ENCODE data around the gene RUFY2.

The RUFY2 gene

DNA sequence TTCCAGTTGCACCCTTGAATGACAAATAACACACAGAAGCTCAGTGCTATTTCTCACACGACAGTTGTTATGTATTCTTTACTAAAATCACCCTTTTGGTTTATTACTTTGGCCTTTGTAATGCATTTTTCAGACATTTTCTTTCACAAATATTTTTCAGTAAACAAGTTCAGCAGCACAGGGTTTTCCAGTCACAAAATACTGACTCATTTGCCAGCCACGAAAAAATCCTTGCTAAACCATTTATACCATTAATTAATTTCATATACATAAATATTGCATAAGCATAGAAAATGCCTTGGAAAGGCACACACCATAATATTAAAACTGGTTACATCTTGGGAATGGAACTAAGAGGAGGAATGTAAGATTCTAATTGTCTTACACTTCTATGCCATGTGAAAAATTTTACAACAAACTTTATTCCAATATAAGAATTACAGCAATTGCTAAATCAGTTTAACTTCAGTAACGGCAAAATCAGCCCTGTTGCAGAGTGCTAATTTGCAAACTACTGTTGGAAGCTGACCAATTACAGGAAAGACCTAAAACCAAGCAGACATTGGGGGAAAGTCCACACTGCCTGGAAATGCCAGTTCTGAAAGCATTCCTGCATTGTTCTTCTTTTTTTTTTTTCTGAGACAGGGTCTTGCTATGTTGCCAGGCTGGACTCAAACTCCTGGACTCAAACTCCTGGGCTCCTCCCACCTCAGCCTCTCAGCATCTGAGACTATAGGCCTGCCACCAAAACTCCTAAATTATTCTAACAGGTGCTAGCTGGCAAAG lies 42.8 kb downstream of the RUFY2 start:
- no peak for DNase-seq

- no peak for DNase-seq
Observed at GRCh38 chr10:68362590-68362989, 44.5 kb downstream of the RUFY2 start.

GRCh38 chr10:68359189-68359588 lies 47.9 kb downstream of the RUFY2 start:
- no peak for DNase-seq

- no peak for DNase-seq
Observed at GRCh38 chr10:68353537-68353936, 53.5 kb downstream of the RUFY2 start.

DNA sequence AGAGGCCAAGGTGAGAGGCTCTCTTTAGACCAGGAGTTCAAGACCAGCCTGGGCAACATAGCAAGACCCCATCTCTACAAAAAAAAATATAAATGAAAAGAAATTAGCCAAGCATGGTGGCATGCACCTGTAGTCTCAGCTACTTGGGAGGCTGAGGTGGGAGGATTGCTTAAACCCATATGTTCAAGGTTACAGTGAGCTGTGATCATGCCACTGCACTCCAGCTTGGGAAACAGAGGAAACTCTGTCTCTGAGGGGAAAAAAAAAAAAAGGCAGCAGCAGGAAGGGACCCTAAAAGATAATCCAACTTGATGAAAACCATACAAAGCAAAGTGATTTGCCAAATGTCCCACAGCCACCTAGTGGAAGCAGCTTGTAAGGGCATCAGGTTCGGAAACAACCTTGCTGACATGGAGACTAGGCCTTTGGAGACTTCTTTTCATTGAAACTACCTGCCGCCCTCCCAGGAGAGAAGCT lies 58.8 kb downstream of the RUFY2 start:
- DNase-seq, result peak; percentile 9

- DNase-seq, result no peak
Observed at GRCh38 chr10:68346774-68347173, 60.3 kb downstream of the RUFY2 start.

DNA sequence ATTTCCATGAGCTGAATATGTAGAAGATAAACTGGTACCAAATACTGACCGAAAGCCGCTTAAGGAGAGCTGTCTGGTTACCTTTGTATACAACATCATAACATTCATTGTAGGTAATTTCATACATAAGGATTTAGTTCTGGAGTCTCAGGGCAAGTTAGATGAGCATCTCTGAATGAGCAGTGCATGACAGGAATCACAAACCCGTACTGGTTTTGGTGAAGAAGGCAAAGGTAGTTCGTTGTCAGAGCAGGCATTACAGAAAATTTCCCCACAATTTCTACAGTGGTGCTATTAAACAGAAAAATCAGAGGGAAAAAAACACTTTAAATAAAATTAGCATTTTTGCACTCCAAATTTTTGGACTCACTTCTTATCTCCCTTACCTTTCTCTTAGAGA lies 61.5 kb downstream of the RUFY2 start:
- no peak for DNase-seq

- DNase-seq, result no peak
Observed at GRCh38 chr10:68342909-68343516, 64.1 kb downstream of the RUFY2 start.

DNA sequence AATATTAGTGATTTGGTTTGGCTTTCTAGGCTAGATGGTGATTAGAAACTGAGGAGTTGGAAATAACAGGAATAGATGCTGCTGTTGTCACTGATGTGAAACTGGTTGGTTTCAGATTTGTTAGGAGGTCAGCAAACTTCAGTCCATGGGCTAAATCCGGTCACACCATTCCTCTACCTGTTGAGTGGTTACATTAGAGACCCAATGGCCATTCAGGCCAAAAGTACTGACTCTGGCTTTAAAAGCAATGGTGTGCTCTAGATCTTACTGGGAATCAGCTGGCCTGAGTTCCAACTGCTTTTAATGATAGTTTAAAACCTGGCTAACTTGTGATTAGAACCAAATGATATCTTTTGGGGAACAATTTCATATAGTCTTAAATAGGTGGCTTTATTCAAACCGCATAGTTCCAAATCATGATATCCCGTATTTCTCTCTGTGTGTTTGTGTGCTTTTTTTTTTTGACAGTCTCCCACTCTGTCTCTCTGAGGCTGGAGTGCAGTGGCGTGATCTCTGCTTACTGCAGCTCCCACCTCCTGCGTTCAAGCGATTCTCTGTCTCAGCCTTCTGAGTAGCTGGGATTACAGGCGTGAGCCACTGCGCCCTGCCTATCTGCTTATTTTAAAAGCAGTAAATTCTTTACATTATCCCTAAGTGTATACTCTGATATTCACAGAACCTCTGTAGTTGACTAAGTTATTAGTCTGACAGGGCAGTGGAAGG lies 66.6 kb downstream of the RUFY2 start:
- no peak for DNase-seq

GRCh38 chr10:68336754-68337351 lies 70.2 kb downstream of the RUFY2 start:
- DNase-seq, result no peak

GRCh38 chr10:68334672-68335467 lies 72.2 kb downstream of the RUFY2 start:
- DNase-seq, result no peak

GRCh38 chr10:68333440-68334431 lies 73.3 kb downstream of the RUFY2 start:
- DNase-seq, result no peak

- no peak for DNase-seq
Observed at GRCh38 chr10:68333058-68333395, 74.0 kb downstream of the RUFY2 start.

GRCh38 chr10:68332259-68333057 lies 74.6 kb downstream of the RUFY2 start, which contains the start of gene PBLD:
Gene PBLD, minus strand, starts transcription at chr10:68332928. Its CDS starts 26,084 bp downstream, at chr10:68306844.
- DNase-seq, result peak; percentile 24

DNA sequence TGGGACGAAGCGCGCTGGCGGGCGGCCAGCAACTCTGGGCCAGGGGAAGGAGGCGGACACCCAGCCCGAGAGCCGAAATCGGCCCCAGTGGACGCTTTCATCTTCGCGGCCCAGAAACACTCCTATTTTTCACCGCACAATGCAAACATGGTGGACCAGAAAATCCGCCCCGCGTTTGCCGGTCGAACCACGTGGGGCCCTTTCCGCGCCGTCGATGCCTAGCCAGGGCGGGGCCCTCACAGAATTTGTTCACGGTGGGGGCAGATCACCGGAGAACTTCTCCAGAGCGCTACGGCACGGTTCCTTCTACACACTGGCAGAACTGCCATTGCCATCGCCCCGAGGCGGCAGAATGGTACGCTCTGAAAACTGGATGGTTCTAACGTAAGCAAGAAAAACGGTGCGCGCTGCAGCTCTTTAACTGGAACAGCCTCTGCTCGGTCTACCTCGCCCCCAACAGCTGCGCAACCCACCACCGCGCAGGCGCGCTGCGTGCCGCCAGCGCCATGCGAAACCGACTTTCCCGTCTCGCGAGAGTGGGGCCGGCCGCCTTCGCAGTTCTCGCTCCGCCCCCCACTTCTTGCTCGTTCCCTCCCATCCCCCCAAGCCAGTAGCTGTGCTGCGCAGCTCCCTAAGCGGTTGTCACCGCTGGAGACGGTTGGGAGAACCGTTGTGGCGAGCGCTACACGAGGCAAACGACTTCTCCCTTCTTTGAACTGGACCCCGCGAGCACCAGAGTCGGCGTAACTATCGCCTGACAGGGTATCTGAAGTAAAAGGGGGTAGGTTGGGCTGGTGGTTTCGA lies 75.4 kb downstream of the RUFY2 start, which contains the start of gene HNRNPH3:
HNRNPH3 (plus strand) TSS at position 610 of the 804 bp plus-strand sequence. CDS start 5,158 bp downstream, outside the sequence.
- DNase-seq, result peak; percentile 91

DNA sequence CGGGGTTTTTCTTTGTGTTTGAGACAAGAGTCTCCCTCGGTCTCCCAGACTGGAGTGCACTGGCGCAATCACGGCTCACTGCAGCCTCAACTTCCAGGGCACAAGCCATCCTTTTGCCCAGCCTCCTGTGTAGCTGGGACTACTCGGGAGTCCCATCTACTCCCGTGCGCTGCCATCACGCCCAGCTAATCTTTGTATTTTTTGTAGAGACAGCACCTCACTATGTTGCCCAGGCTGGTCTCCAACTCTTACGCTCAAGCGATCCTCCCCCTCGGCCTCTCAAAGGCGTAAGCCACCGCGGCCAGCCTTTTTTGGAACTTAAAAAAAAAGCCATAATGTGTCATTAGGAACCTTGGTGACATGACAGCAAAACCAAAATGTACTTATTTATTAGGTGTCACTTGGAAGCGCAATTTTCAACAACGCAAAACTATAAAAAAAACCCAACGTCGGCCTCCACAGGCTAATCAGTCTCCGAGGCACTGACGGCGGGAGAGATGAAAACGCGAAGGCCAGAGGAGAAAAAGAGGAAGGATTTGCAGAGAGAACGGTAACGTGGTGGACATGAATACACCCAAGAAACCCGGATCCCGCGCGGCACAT lies 76.1 kb downstream of the RUFY2 start:
- DNase-seq, result peak; percentile 75

DNA sequence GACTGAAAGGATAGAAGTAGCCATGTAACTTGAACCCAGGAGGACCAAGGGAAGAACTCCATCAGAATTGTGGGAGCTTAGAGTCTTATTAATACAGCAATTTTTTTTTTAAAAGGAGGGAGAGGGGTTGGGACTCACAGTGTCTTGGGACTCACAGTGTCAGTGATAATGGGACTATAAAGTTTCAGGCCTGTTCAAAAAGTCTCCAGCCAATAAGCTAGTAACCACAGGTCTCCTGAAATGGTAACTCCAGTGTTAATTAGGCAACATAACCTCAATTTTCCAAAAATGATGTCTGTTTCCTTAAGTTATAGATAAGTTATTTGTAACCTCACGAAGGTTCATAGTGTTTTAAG lies 77.6 kb downstream of the RUFY2 start:
- DNase-seq, result peak; percentile 15

DNA sequence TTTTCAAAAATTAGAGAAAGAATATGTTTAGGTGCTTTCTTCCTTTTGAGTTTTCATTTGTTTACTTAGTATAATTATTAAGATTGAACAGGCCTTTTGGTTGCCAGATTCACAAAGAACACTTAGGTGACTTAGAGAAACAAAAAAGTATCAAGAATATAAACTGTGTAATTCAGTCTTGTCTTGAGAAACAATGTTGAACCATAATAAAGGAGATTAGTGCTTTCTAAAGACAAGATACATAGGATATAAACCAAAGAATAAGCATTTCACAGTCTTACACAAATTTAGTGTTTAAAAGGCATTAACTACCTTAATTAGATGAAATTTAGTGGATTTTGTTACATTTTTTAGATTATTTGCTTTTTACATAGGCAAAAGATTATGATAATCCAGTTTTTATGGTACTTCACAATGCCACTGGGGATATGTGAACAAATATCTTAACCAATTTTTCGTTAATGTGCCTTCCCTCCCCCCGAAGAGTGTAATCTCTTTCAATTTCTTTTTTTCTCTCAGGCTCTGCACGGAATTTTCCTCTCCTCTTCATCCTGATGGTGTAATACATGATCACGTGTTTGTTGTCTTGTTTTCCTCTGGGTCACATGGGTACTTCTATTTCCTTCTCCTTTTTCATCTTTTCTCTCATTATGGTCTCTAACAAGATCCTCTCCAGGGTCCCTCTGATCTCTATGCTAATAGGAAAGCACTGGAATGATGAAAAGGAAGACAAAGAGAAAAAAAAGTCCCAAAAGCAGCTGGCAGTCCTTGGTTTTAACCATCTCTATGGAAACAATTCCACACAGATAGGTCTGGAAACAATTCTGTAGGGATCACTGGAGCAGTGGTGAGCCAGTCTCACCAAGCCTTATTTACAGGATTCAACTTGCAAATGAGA lies 78.9 kb downstream of the RUFY2 start:
- peak; percentile 92 for DNase-seq

Measured in GF-D8 (cell line).